GM10266 (cell line): Measurements from ENCODE around the gene RSRP1.
"Not testable (repeated sequence)": the region's sequence is repeated elsewhere in the genome, so short reads cannot be mapped to it uniquely, and the experiment has no call there.

ENCODE experiments used
- DNase-seq: peaks from one replicate; pipeline ENCODE4 v3.0.0; 2012; ENCODE audit errors: extremely low spot score
- CTCF ChIP-seq: IDR thresholded peaks from 2 replicates; pipeline ENCODE4 v1.5.1; 2012; ENCODE audit warnings: mild to moderate bottlenecking, low read depth; ENCODE audit not compliant: control insufficient read depth, insufficient read depth; ENCODE audit errors: missing control alignments

RSRP1 gene

DNA sequence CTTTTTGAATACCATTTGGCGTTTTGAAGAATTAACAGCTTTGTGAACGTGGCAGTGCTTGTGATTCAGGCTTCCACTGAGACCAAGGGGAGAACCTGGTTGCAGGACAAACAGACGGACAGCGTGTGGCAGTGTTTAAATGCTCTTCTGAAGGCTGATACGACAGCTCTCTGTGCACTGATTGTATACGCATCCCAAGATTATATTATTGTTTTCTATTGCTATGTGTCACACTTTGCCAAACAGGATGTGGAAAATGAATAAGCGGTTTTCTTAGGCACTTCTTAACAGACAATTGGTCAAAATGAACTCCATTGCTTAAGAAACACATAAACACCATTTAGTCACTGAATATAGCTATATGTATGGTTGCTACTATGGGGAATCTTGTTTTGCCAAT, 12.6 kb upstream of the RSRP1 start:
- DNase-seq = not testable (repeated sequence)
- peak; percentile 3 for TF ChIP-seq CTCF

DNA sequence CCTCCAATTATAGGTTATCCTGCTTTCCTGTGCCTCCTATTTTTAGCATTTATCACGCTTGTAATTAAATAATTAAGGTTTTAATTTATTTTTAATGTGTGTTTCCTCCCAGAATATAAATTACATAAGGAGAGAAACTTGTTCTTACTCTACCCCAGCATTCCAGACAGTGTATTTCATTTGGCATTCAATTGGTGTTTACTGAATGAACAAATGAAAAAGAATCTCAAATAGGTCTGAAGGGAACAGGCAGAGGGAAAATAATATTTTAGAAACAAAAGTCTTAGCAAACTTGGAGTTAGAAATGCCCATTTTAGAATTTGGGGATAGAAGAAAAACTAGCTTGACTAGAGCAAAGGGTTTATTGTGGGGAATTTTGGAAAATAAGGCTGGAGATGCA, 9.9 kb upstream of the RSRP1 start:
- no peak for TF ChIP-seq CTCF
- DNase-seq = peak; percentile 1

DNA sequence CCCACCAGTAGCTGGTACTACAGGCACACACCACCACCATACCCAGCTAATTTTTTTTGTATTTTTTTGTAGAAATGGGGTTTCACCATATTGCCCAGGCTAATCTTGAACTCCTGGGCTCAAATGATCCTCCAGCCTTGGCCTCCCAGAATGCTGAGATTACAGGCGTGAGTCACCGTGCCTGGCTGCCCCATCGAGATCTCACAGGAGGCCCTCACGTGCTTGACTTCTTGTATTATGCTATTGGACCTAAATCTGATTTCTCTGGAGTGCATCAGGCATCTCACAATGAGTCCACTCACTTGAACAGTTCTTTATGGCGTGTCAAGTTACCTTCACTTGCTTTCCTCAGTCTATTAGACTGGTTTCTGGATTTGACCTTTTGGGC, 9.3 kb upstream of the RSRP1 start:
- no peak for DNase-seq
- no peak for TF ChIP-seq CTCF

DNA sequence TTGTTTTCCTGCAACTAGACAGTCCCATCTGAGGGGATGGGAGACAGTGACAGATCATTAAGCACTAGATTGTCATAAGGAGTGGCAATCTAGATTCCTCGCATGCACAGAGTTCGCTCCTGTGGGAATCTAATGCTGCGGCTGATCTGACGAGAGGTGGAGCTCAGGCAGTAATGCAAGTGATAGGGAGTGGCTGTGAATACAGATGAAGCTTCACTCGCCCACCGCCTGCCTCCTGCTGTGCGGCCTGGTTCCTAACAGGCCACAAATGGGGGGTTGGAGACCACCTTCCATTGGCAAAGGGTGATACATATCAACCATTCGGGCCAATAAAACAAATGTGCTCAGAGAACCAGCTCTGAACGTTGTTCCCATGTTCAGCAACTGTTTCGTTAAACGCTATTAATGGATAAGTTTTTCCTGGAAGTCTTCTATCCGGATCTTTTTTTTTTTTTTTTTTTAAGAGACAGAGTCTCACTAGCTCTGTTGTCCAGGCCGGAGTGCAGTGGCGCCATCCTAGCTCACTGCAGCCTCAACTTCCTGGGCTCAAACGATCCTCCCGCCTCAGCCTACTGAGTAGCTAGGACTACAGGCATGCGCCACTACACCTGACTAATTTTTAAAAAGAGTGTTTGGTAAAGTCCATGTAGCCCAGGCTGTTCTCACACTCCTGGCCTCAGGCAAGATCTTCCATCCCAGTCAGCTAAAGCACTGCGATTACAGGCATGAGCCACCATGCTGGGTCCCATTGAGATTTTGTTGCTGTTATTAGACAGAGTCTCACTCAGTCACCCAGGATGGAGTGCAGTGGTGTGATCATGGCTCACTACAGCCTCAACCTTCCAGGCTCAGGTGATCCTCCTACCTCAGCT, 8.7 kb upstream of the RSRP1 start:
- no peak for TF ChIP-seq CTCF
- no peak for DNase-seq

DNA sequence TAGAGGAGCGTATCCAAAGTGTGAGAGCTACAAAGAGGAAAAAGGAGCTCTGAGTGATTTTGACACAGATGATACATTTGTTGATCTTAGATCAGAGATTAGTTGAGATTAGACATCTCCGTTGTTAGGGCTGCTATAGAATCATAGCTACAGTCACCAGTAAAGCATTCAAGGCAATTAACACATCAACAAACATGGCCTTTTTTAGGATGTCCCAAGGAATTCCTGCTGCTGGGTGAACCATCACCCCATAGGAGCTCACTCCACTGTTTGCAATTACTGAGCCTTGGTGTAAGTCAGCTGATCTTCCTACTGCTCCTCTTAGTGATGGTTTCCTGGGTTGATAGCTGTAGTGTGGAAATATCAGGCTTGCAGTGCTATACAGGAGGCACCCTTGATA, 6.7 kb upstream of the RSRP1 start:
- TF ChIP-seq CTCF = no peak
- no peak for DNase-seq

DNA sequence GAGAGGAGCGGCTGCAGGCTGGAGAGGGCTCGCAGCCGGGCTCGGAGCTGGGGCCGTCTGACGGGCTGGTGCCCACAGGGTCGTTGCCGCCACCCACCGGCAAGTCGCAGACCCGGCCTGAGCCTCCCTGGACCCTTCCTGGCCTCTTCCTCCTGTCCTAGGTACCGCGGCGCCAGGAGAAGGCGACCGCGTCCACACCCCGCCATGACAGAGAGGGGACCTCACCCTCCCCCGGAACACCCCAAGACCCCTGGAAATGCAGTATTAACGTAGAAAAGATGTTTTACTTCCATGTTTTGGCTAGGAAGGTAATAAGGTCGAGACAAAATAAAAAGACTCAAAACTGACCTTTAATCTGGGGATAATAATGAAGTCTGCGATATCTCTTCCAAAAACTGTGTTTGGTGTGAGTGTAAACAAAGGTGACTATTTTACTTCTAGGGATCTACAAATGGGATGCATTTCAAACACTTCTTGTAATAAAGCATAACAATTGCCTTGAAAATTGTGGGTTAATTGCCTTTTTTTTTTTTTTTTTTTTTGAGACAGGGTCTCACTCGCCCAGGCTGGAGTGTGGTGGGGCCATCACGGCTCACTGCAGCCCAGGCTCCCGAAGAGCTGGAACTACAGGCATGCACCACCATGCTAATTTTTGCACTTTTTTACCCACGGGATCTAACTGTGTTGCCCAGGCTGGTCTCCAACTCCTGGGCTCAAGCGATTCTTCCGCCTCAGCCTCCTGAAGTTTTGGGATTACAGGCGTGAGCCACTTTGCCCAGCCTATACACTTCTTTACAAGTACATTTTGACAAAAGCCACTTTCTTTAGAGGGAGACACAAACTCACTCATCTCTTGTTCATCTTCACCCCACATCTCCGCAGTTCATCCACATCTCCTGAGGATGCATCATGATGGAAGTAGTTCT, 838 bp upstream of the RSRP1 start:
- DNase-seq = no peak
- TF ChIP-seq CTCF = peak; percentile 37
